Thymus (tissue), 11 donors: ENCODE data around the gene RHOA. TPM values are rescaled to one million over a fixed set of nuclear protein-coding genes. Genes with fewer than 3 reads are reported as not detected.

Experiments used
- DNase-seq, 9 donors: peaks; one replicate each; pipeline ENCODE4 v3.0.0-alpha.2; 2013; ENCODE audit warnings: low spot score in 9 of 9, low read depth in 6 of 9, missing footprints in 1 of 9
- H3K27ac ChIP-seq, 2 donors: one replicate each; pipeline ENCODE4 v1.5.1; 2013; ENCODE audit warnings: control low read depth in 1 of 2, low read depth in 1 of 2, low read length in 1 of 2, mild to moderate bottlenecking in 1 of 2, moderate library complexity in 1 of 2
- H3K27me3 ChIP-seq, 2 donors: one replicate each; pipeline ENCODE4 v1.5.1; 2013; ENCODE audit warnings: low read length in 1 of 2; ENCODE audit not compliant: control insufficient read depth in 2 of 2, insufficient read depth in 1 of 2
- H3K36me3 ChIP-seq, 2 donors: one replicate each; pipeline ENCODE4 v1.5.1; 2013; ENCODE audit warnings: low read length in 1 of 2, mild to moderate bottlenecking in 1 of 2, moderate library complexity in 1 of 2; ENCODE audit not compliant: control insufficient read depth in 2 of 2, insufficient read depth in 2 of 2
- H3K4me1 ChIP-seq, 2 donors: one replicate each; pipeline ENCODE4 v1.5.1; 2013; ENCODE audit warnings: low read length in 2 of 2; ENCODE audit not compliant: control insufficient read depth in 2 of 2, insufficient read depth in 2 of 2
- H3K4me3 ChIP-seq, 2 donors: one replicate each; pipeline ENCODE4 v1.5.1; 2013; ENCODE audit warnings: low read length in 2 of 2, control low read depth in 1 of 2, mild to moderate bottlenecking in 1 of 2
- H3K9me3 ChIP-seq, 2 donors: one replicate each; pipeline ENCODE4 v1.5.1; 2013; ENCODE audit warnings: low read length in 1 of 2, mild to moderate bottlenecking in 1 of 2; ENCODE audit not compliant: control insufficient read depth in 2 of 2, insufficient read depth in 1 of 2
- WGBS: extraction: QIAGEN DNeasy Blood & Tissue Kit; methylation state at CpG from one replicate; pipeline ENCODE4 v1.1.7; 2013; 5-methylcytosine and 5-hydroxymethylcytosine counted together
- polyA plus RNA-seq: library from polyadenylated mRNA; stranded (reverse); fragments of 200-250 nt; gene quantifications from one replicate; pipeline ENCODE4 v1.2.3, GENCODE V29; 2013
- total RNA-seq: library from RNA; stranded (reverse); fragments of 120-200 nt; gene quantifications from one replicate; pipeline ENCODE4 v1.2.4, GENCODE V29; 2013
- donor health status: healthy.

The RHOA gene
- total and polyA plus RNA-seq, 2 donors, result 202 to 368 TPM

DNA sequence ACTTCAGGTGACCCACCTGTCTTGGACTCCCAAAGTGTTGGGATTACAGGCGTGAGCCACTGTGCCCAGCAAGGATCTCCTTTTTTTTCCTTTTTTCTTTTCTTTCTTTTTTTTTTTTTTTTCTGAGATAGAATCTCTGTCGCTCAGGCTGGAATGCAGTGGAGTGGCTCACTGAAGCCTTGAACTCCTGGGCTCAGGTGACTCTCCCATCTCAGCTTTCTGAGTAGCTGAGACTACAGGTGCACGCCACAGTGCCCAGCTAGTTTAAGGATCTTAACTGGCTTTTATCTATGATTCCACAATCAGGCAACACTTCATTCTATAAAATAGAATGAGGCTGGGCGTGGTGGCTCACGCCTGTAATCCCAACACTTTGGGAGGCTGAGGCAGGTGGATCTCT is 33.6 kb upstream of the RHOA start:
- H3K27ac ChIP-seq, result no peak overlapping the region
- no peak overlapping the region for H3K4me3 ChIP-seq
- 98% methylated on average over 5 of the region's 5 CpGs for WGBS
- DNase-seq, result no peak
- H3K4me1 ChIP-seq, result peaks cover 0 to 14% of the 10 kb centered on the region in 2 donors
- no peaks in the 10 kb centered on the region for H3K9me3 ChIP-seq
- no peaks in the 10 kb centered on the region for H3K36me3 ChIP-seq
- H3K27me3 ChIP-seq, result no peaks in the 10 kb centered on the region

DNA sequence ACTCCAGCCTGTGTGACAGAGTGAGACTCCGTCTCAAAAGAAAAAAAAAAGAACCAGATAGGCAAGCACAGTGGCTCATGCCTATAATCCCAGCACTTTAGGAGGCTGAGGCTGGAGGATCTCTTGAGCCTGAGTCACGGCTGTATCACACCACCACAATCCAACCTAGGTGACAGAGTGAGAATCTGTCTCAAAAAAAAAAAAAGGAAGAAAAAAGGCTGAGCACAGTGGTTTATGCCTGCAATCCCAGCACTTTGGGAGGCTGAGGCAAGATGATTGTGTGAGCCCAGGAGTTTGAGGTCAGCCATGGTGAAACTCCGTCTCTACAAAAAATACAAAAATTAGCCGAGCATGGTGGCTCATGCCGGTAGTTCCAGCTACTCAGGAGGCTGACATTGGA is 23.0 kb upstream of the RHOA start:
- no peak for DNase-seq
- no peaks in the 10 kb centered on the region for H3K9me3 ChIP-seq
- H3K27ac ChIP-seq, result no peak overlapping the region
- 96% methylated on average over 5 of the region's 5 CpGs for WGBS
- H3K36me3 ChIP-seq, result no peaks in the 10 kb centered on the region
- no peak overlapping the region for H3K4me3 ChIP-seq
- H3K27me3 ChIP-seq, result no peaks in the 10 kb centered on the region
- peaks cover 0 to under 1% of the 10 kb centered on the region in 2 donors for H3K4me1 ChIP-seq

GRCh38 chr3:49428752-49429080 is 16.9 kb upstream of the RHOA start:
- peak in 1 of 9 donors; percentile 19 for DNase-seq

DNA sequence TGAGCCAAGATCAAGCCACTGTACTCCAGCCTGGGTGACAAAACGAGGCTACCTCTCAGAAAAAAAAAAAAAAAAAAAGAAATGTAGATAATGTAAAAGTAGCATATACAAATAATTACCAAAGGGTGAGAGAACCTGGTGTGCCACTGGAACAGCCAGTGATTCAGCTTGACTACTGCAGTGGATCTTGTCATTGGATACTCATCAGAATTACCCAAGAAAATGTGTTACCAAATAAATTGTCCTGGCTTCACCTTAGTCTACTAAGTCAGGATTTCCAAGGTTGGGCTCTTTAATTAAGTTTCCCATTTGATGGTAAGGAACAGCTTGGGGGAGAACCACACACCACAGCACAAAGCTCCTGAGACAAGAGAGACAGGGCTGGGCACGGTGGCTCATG is 15.8 kb upstream of the RHOA start:
- DNase-seq, result no peak
- Histone ChIP-seq H3K4me1 (peaks cover 4 to 16% of the 10 kb centered on the region in 2 donors), H3K27me3 (no peaks in the 10 kb centered on the region), H3K36me3 (peaks cover 16 to 23% of the 10 kb centered on the region in 2 donors), H3K9me3 (no peaks in the 10 kb centered on the region), H3K4me3 (no peak overlapping the region), H3K27ac (no peak overlapping the region)
- WGBS, result 98% methylated on average over 2 of the region's 2 CpGs

More at GRCh38 chr3:49428752-49429080, 16.9 kb upstream of the RHOA start:
- Histone ChIP-seq H3K4me1 (peaks cover 3 to 11% of the 10 kb centered on the region in 2 donors), H3K27me3 (no peaks in the 10 kb centered on the region), H3K36me3 (peaks cover 16 to 18% of the 10 kb centered on the region in 2 donors), H3K9me3 (no peaks in the 10 kb centered on the region), H3K27ac (peak overlapping the region; percentile 85 to 96), H3K4me3 (peak overlapping the region; percentile 80 to 85)
- 4% methylated on average over 9 of the region's 9 CpGs for WGBS

DNA sequence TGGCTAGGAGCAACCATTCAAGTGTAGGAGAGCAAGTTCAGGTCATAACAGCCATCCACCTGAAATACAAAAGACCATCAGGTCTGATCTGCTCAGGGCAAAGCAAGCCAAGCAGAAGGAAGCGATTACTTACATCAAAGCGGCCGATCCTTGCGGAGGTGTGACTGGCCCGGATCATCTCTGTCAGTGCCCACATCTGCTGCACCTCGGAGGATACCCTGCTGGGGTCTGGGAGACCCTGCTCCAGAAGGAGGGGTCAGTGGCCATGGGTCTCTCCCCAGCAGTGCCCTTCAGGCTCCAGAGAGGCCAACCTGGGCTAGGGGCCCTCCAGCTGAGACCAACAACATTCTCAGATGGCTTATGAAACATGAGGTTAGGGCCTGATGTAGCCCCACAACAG is 13.0 kb upstream of the RHOA start:
- DNase-seq, result no peak

GRCh38 chr3:49422379-49423248 is 10.8 kb upstream of the RHOA start, which contains the start of gene AMT:
Gene AMT, minus strand, starts transcription at chr3:49422473. Its CDS starts 23 bp downstream, at chr3:49422450.
- no peak within 1 kb of the TSS for H3K27ac ChIP-seq
- peaks cover 0 to 1% of the 10 kb centered on the region in 2 donors for H3K9me3 ChIP-seq
- H3K27me3 ChIP-seq, result no peaks in the 10 kb centered on the region
- whole genome bisulfite sequencing, result 48% methylated on average over 25 of the region's 25 CpGs
- H3K36me3 ChIP-seq, result peaks cover 25 to 30% of the 10 kb centered on the region in 2 donors
- peaks cover 11 to 16% of the 10 kb centered on the region in 2 donors for H3K4me1 ChIP-seq
- DNase-seq, result no peak
- H3K4me3 ChIP-seq, result peak within 1 kb of the TSS; percentile 8 to 19

More for the DNA sequence above, 13.0 kb upstream of the RHOA start:
- Histone ChIP-seq H3K36me3 (peaks cover 16 to 30% of the 10 kb centered on the region in 2 donors), H3K27ac (no peak overlapping the region), H3K4me3 (no peak overlapping the region), H3K9me3 (peaks cover 0 to 1% of the 10 kb centered on the region in 2 donors), H3K4me1 (peaks cover 14 to 26% of the 10 kb centered on the region in 2 donors), H3K27me3 (no peaks in the 10 kb centered on the region)
- WGBS, result 98% methylated on average over 6 of the region's 6 CpGs

- no peaks in the 10 kb centered on the region for H3K27me3 ChIP-seq
- WGBS, result 33% methylated on average over 14 of the region's 14 CpGs
- H3K9me3 ChIP-seq, result peaks cover 0 to 1% of the 10 kb centered on the region in 2 donors
- DNase-seq, result peak in 1 of 9 donors; percentile 47
- peak overlapping the region; percentile 8 to 19 for H3K4me3 ChIP-seq
- peaks cover 30% of the 10 kb centered on the region in 2 donors for H3K36me3 ChIP-seq
- H3K4me1 ChIP-seq, result peaks cover 13 to 23% of the 10 kb centered on the region in 2 donors
- no peak overlapping the region for H3K27ac ChIP-seq
Measured at GRCh38 chr3:49421890-49422378, 10.2 kb upstream of the RHOA start.

GRCh38 chr3:49417516-49418120 is 5.8 kb upstream of the RHOA start:
- Histone ChIP-seq H3K4me3 (no peak overlapping the region), H3K36me3 (peaks cover 12 to 28% of the 10 kb centered on the region in 2 donors), H3K4me1 (peaks cover 34 to 48% of the 10 kb centered on the region in 2 donors), H3K27ac (no peak overlapping the region), H3K27me3 (no peaks in the 10 kb centered on the region), H3K9me3 (peaks cover 0 to 1% of the 10 kb centered on the region in 2 donors)
- DNase-seq, result no peak
- WGBS, result 98% methylated on average over 13 of the region's 13 CpGs

- Histone ChIP-seq H3K27ac (peak overlapping the region; percentile 80 to 85), H3K36me3 (peaks cover 10 to 28% of the 10 kb centered on the region in 2 donors), H3K27me3 (no peaks in the 10 kb centered on the region), H3K9me3 (no peaks in the 10 kb centered on the region), H3K4me3 (no peak overlapping the region), H3K4me1 (peaks cover 27 to 45% of the 10 kb centered on the region in 2 donors)
- no peak for DNase-seq
- 100% methylated on average over 2 of the region's 2 CpGs for WGBS
Measured at GRCh38 chr3:49416867-49417266, 5.1 kb upstream of the RHOA start.
